Measurements from ENCODE around the gene PKP4. TPM values are rescaled to one million over a fixed set of nuclear protein-coding genes. Genes with fewer than 3 reads are reported as not detected.

The PKP4 gene
- total and polyA plus RNA-seq, 2 of the 8 experiments (the other 6 are each of a cell fraction or from before 2014, with no cell fraction given): 48.2 to 88.0 TPM

- no peak overlapping the region for H3K14ac ChIP-seq (ENCODE audit: insufficient read length)
- no peaks in the 10 kb centered on the region for H3K9me3 ChIP-seq (ENCODE audit: insufficient read depth in 2 of 2, low read depth in 1 of 2, low read length in 1 of 2)
- H3K79me1 ChIP-seq (ENCODE audit: low read depth, low read length): peaks cover 3% of the 10 kb centered on the region; the same call in 1 of the 2 replicates
- no peak overlapping the region for H4K5ac ChIP-seq (ENCODE audit: insufficient read length, low read depth, low read length)
- no peak overlapping the region for H2BK120ac ChIP-seq (replicated peaks; ENCODE audit: low read depth, low read length)
- WGBS, 2 experiments (ENCODE audit: extremely low coverage in 1 of 2, insufficient coverage in 1 of 2, insufficient read length in 1 of 2, insufficient replicate concordance in 2 of 2, low coverage in 1 of 2, low lambda C conversion rate in 2 of 2, missing lambda C conversion rate in 1 of 2): 93% methylated on average over 5 of the region's 5 CpGs; no CpG with 5 or more reads in 1 of the 2 experiments
- DNase-seq (ENCODE audit: low read depth in 1 of 2, low spot score in 2 of 2): no peak
- H3K27ac ChIP-seq (ENCODE audit: low read depth, low read length): no peak overlapping the region
- H3K9ac ChIP-seq (replicated peaks in 1 of 4; ENCODE audit: extremely low read depth in 1 of 4, low read depth in 3 of 4, low read length in 3 of 4): peak overlapping the region in 1 of 4 experiments; percentile 23; a peak in 1 of 7 replicates
- no peak overlapping the region for H3K23ac ChIP-seq (ENCODE audit: insufficient read length)
- CTCF ChIA-PET (ENCODE audit: partially characterized antibody): no interaction called here
- H3K23me2 ChIP-seq (ENCODE audit: low read depth, low read length): no peaks in the 10 kb centered on the region
- H2BK20ac ChIP-seq (ENCODE audit: low read length): no peak overlapping the region
- H3K4me3 ChIP-seq (ENCODE audit: extremely low read depth in 1 of 4, insufficient read depth in 2 of 4, low read depth in 3 of 4, low read length in 4 of 4): no peak overlapping the region
- H4K91ac ChIP-seq (replicated peaks; ENCODE audit: insufficient read length, low read length): no peak overlapping the region
- H3K4me2 ChIP-seq (ENCODE audit: insufficient read depth in 1 of 2, low read depth in 2 of 2, low read length in 2 of 2): no peak overlapping the region
- H2BK5ac ChIP-seq (ENCODE audit: low read depth, low read length): no peak overlapping the region
- H2BK12ac ChIP-seq (ENCODE audit: low read depth, low read length): no peak overlapping the region
- no peak overlapping the region for H2AFZ ChIP-seq (ENCODE audit: low read length)
- TF ChIP-seq RXRA (IDR thresholded peaks at IDR 0.05; ENCODE audit: insufficient read depth, low read depth, low read length) (no peak), ZNF274 (IDR thresholded peaks at IDR 0.05; ENCODE audit: borderline replicate concordance, extremely low read depth, low read length) (no peak)
- H3K4ac ChIP-seq (replicated peaks; ENCODE audit: insufficient read length, low read depth, low read length): no peak overlapping the region
- H2BK15ac ChIP-seq (ENCODE audit: low read length): no peak overlapping the region
- no peak overlapping the region for H3K56ac ChIP-seq (replicated peaks; ENCODE audit: insufficient read length, low read depth, low read length)
- FAIRE-seq: no peak
- H2AK5ac ChIP-seq (ENCODE audit: low read depth, low read length): no peak overlapping the region
- H4K8ac ChIP-seq (ENCODE audit: extremely low read depth, insufficient read depth, low read length): no peak overlapping the region
- H3K27me3 ChIP-seq (replicated peaks in 1 of 4; ENCODE audit: control insufficient read depth in 3 of 4, extremely low read depth in 1 of 4, insufficient read depth in 3 of 4, low read length in 3 of 4): no peaks in the 10 kb centered on the region
- H3K79me2 ChIP-seq (ENCODE audit: control insufficient read depth in 1 of 2, insufficient read depth in 2 of 2, low read length in 2 of 2): no peaks in the 10 kb centered on the region
- POLR2A ChIA-PET (ENCODE audit: partially characterized antibody): interaction anchor here (1.0 kb wide), 1 partner anchor 42 kb away, joined by 3 read pairs; no protein-coding TSS in a partner anchor
- no peak overlapping the region for H3K18ac ChIP-seq (ENCODE audit: extremely low read depth, low read length)
- no peaks in the 10 kb centered on the region; a peak in 2 of 8 replicates for H3K36me3 ChIP-seq (ENCODE audit: control insufficient read depth in 2 of 4, insufficient read depth in 4 of 4, low read length in 3 of 4)
- H4K20me1 ChIP-seq (replicated peaks in 1 of 2; ENCODE audit: control insufficient read depth in 1 of 2, insufficient read depth in 2 of 2, low read length in 2 of 2): no peaks in the 10 kb centered on the region
- H3K4me1 ChIP-seq (replicated peaks in 1 of 4; ENCODE audit: control insufficient read depth in 3 of 4, insufficient read depth in 4 of 4, low read length in 3 of 4): no peaks in the 10 kb centered on the region
Observed at GRCh38 chr2:158577141-158577540, 120.4 kb downstream of the PKP4 start.
